Measurements from ENCODE around the gene TMEM91. TPM values are rescaled to one million over a fixed set of nuclear protein-coding genes. Genes with fewer than 3 reads are reported as not detected.
"Not testable (repeated sequence)": the region's sequence is repeated elsewhere in the genome, so short reads cannot be mapped to it uniquely, and the experiment has no call there.

Gene TMEM91
- total RNA-seq, 1 donor, result 14.2 TPM

DNA sequence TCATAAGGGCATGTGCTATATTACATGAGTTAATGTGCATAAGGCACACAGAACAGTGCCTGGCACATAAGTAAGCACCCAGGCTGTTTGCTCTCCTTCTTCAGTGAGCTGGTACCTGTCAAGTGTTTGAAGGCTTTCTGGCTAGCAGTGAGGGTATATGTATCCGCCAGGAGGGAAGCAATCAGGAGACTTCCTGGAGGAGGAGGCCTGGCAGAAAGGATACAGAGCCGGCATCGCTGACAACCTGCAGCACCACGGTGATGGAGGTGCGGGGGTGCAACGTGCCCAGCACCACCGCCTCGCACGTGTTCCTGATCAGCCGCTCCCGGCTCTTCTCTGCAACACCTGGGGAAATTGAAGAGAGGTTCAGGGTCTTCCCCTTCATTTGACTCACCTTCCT, 15.3 kb downstream of the TMEM91 start:
- Histone ChIP-seq H3K4me1 (ENCODE audit: insufficient read depth, low read length) (peaks cover 23% of the 10 kb centered on the region), H3K27me3 (ENCODE audit: insufficient read depth, low read length) (no peaks in the 10 kb centered on the region), H3K4me3 (ENCODE audit: low read length) (no peak overlapping the region), H3K9me3 (ENCODE audit: low read depth, low read length) (no peaks in the 10 kb centered on the region)

DNA sequence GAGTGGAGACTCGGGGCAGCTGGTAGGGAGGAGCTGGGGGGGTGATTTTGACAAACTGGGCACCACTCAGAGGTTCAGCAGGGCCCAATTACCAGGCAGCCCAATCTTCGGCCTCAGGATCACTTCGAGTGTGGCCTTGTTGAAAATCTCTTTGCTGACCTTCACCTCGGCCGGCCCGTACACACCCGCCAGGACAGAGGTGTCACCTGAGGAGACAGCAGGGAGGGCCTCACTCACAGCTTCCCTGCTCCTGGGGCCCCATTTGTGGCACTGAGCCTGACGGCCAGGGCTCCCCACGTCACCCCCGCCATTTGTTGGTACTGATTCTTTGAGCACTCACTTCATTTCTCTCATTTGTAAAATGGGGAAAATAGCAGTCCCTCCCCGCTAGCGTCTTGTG, 16.4 kb downstream of the TMEM91 start:
- Histone ChIP-seq H3K27me3 (ENCODE audit: insufficient read depth, low read length) (no peaks in the 10 kb centered on the region), H3K9me3 (ENCODE audit: low read depth, low read length) (no peaks in the 10 kb centered on the region), H3K4me3 (ENCODE audit: low read length) (no peak overlapping the region)

GRCh38 chr19:41395355-41395754, 19.0 kb downstream of the TMEM91 start:
- no peak overlapping the region for H3K4me3 ChIP-seq (ENCODE audit: low read length)
- H3K27me3 ChIP-seq (ENCODE audit: insufficient read depth, low read length), result no peaks in the 10 kb centered on the region
- peaks cover 40% of the 10 kb centered on the region for H3K4me1 ChIP-seq (ENCODE audit: insufficient read depth, low read length)
- H3K9me3 ChIP-seq (ENCODE audit: low read depth, low read length), result no peaks in the 10 kb centered on the region

More for the DNA sequence above, 16.4 kb downstream of the TMEM91 start:
- H3K4me1 ChIP-seq (ENCODE audit: insufficient read depth, low read length), result peaks cover 26% of the 10 kb centered on the region

DNA sequence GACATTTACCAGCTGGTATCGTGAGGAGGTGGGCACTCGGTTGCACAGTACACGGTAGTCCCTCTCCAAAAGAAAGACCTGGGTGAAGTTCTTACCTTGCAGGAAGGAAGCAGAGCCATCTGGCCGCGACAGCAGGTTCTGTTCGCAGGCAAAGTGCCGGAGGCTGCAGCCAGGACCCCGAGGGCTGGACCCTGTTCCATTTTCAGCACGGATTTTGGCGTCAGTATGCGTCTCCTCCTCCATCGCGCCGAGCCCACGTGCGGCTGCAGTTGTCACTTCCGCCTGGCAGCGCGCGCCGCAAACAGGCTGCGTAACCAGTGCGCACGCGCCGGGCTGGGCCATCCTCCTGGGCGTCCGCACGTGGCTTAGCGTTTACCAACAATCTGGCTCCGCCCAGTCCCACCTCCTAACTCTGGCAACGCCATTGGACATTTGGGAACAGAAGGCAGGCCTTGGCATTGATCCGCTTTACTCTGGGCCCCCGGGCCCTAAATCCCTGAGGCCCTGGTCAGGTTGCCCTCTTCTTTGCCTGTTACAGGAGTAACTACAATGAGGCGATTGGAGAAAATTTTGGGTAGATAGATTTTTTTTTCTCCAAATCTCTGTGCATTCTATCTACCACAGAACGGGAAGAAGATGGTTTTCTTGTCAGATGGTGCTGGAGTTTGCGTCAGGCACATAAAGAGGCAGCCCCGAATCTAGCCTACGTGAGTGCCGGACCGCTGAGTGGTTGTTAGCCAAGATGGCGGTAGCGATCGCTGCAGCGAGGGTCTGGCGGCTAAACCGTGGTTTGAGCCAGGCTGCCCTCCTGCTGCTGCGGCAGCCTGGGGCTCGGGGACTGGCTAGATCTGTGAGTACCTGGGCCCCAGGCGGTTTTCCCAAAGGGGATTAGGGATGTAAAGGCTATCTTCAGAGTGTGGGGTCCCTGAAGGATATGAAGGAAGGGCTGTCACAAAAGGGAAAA, 21.0 kb downstream of the TMEM91 start, which contains the start of the genes BCKDHA and EXOSC5:
TSS of gene BCKDHA (plus strand) at position 733 of the 964 bp plus-strand sequence. CDS start at position 743, 10 bp downstream.
TSS of gene EXOSC5 (minus strand) at position 274 of the 964 bp plus-strand sequence. CDS start at position 243, 31 bp downstream.
- Histone ChIP-seq H3K9me3 (ENCODE audit: low read depth, low read length) (no peaks in the 10 kb centered on the region), H3K27me3 (ENCODE audit: insufficient read depth, low read length) (no peaks in the 10 kb centered on the region), H3K4me3 (ENCODE audit: low read length) (peak within 1 kb of the TSS; percentile 92), H3K4me1 (ENCODE audit: insufficient read depth, low read length) (peaks cover 40% of the 10 kb centered on the region)

GRCh38 chr19:41398050-41398418, 21.7 kb downstream of the TMEM91 start:
- H3K4me3 ChIP-seq (ENCODE audit: low read length), result peak overlapping the region; percentile 92
- H3K27me3 ChIP-seq (ENCODE audit: insufficient read depth, low read length), result no peaks in the 10 kb centered on the region
- no peaks in the 10 kb centered on the region for H3K9me3 ChIP-seq (ENCODE audit: low read depth, low read length)
- peaks cover 40% of the 10 kb centered on the region for H3K4me1 ChIP-seq (ENCODE audit: insufficient read depth, low read length)

- H3K9me3 ChIP-seq (ENCODE audit: low read depth, low read length), result no peaks in the 10 kb centered on the region
- H3K4me1 ChIP-seq (ENCODE audit: insufficient read depth, low read length), result peaks cover 39% of the 10 kb centered on the region
- H3K4me3 ChIP-seq (ENCODE audit: low read length), result peak overlapping the region; percentile 92
- no peaks in the 10 kb centered on the region for H3K27me3 ChIP-seq (ENCODE audit: insufficient read depth, low read length)
Observed at GRCh38 chr19:41398598-41398997, 22.3 kb downstream of the TMEM91 start.

- H3K4me3 ChIP-seq (ENCODE audit: low read length), result no peak overlapping the region
Observed at GRCh38 chr19:41399091-41399490, 22.8 kb downstream of the TMEM91 start.

GRCh38 chr19:41399525-41399924, 23.2 kb downstream of the TMEM91 start:
- Histone ChIP-seq H3K9me3 (ENCODE audit: low read depth, low read length) (no peaks in the 10 kb centered on the region), H3K4me3 (ENCODE audit: low read length) (no peak overlapping the region), H3K27me3 (ENCODE audit: insufficient read depth, low read length) (no peaks in the 10 kb centered on the region), H3K4me1 (ENCODE audit: insufficient read depth, low read length) (peaks cover 34% of the 10 kb centered on the region)

More at GRCh38 chr19:41399091-41399490, 22.8 kb downstream of the TMEM91 start:
- H3K9me3 ChIP-seq (ENCODE audit: low read depth, low read length), result no peaks in the 10 kb centered on the region
- no peaks in the 10 kb centered on the region for H3K27me3 ChIP-seq (ENCODE audit: insufficient read depth, low read length)
- peaks cover 34% of the 10 kb centered on the region for H3K4me1 ChIP-seq (ENCODE audit: insufficient read depth, low read length)

DNA sequence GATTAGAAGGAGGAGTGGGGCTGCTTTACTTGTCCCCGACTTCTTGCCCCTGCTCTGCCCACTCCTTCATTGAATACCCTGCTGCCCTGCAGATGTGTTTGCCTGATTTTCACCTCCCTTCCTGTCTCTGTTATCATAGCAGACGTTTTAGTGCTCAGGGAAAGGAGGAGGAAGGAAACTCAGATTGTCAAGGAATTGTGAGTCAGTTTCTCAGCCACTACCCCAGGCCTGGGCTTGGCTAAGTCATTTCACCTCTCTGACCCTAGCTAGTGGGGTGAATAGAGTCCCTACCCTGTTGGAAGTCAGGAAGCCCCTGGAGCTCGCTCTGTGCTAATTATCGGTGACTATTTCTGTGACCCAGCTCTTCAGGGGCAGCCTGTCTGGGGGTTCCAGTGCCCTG, 25.1 kb downstream of the TMEM91 start:
- Histone ChIP-seq H3K4me1 (ENCODE audit: insufficient read depth, low read length) (peaks cover 35% of the 10 kb centered on the region), H3K9me3 (ENCODE audit: low read depth, low read length) (no peaks in the 10 kb centered on the region), H3K4me3 (ENCODE audit: low read length) (no peak overlapping the region), H3K27me3 (ENCODE audit: insufficient read depth, low read length) (no peaks in the 10 kb centered on the region)

GRCh38 chr19:41402010-41402409, 25.7 kb downstream of the TMEM91 start:
- no peak overlapping the region for H3K4me3 ChIP-seq (ENCODE audit: low read length)
- H3K4me1 ChIP-seq (ENCODE audit: insufficient read depth, low read length), result peaks cover 36% of the 10 kb centered on the region
- H3K27me3 ChIP-seq (ENCODE audit: insufficient read depth, low read length), result no peaks in the 10 kb centered on the region
- H3K9me3 ChIP-seq (ENCODE audit: low read depth, low read length), result no peaks in the 10 kb centered on the region

- Histone ChIP-seq H3K4me1 (ENCODE audit: insufficient read depth, low read length) (peaks cover 45% of the 10 kb centered on the region), H3K27me3 (ENCODE audit: insufficient read depth, low read length) (no peaks in the 10 kb centered on the region), H3K9me3 (ENCODE audit: low read depth, low read length) (no peaks in the 10 kb centered on the region), H3K4me3 (ENCODE audit: low read length) (no peak overlapping the region)
Observed at GRCh38 chr19:41403181-41403970, 27.0 kb downstream of the TMEM91 start.

DNA sequence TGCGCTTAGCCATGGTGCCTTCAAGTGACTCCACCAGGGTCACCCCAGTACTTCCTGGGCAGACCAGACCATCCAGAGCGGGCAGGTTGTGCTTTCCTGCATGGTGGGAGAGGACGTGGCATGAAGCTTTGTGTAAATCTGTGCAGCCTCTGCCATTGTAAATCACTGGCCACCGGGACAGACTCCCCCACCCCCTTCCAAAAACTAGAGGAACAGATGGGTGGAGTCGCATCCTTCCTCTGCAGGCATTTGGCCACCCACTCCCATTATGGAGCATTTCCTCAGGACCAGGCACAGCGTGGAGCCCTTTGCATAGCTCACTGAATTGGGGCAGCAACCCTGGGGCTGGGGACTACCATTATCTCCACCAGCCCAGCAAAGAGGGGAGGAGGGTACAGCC, 29.4 kb downstream of the TMEM91 start:
- H3K27me3 ChIP-seq (ENCODE audit: insufficient read depth, low read length), result no peaks in the 10 kb centered on the region
- no peak overlapping the region for H3K4me3 ChIP-seq (ENCODE audit: low read length)
- no peaks in the 10 kb centered on the region for H3K9me3 ChIP-seq (ENCODE audit: low read depth, low read length)
- H3K4me1 ChIP-seq (ENCODE audit: insufficient read depth, low read length), result peaks cover 60% of the 10 kb centered on the region

GRCh38 chr19:41407271-41407670, 30.9 kb downstream of the TMEM91 start:
- H3K4me3 ChIP-seq (ENCODE audit: low read length), result no peak overlapping the region
- H3K4me1 ChIP-seq (ENCODE audit: insufficient read depth, low read length), result peaks cover 65% of the 10 kb centered on the region
- H3K27me3 ChIP-seq (ENCODE audit: insufficient read depth, low read length), result no peaks in the 10 kb centered on the region
- H3K9me3 ChIP-seq (ENCODE audit: low read depth, low read length), result no peaks in the 10 kb centered on the region

DNA sequence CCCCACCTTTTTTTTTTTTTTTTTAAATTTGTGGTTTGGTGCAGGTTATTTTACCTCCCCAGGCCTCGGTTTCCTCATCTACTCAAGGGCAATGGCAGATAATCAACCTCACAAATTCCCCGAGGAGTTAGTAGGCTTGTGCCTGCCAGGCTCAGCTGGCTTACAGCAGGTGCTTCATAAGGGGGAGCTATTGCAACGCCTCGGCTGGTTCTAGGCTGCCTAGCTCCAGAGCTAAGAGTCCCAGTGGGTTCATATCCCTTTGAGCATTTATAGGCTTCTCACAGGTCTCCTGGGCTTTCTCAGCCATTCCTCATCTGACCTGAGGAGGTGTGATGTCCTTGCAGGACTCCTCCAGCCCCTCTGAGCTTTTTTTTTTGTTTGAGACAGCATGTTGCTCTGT, 31.9 kb downstream of the TMEM91 start:
- Histone ChIP-seq H3K9me3 (ENCODE audit: low read depth, low read length) (no peaks in the 10 kb centered on the region), H3K27me3 (ENCODE audit: insufficient read depth, low read length) (no peaks in the 10 kb centered on the region), H3K4me1 (ENCODE audit: insufficient read depth, low read length) (peaks cover 65% of the 10 kb centered on the region), H3K4me3 (ENCODE audit: low read length) (no peak overlapping the region)

DNA sequence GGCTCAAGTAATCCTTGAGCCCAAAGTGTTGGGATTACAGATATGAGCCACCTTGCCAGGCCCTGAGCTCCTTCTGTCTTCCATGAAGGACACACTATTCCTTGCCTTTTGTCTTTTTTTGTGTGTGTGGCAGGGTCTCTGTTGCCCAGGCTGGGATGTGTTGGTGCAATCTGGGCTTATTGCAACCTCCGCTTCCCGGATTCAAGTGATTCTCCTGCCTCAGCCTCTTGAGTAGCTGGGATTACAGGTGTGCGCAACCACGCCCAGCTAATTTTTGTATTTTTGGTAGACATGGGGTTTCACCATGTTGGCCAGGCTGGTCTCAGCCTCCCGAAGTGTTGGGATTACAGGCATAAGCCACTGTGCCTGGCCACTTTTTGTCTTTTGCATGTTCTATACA, 32.5 kb downstream of the TMEM91 start:
- H3K4me3 ChIP-seq (ENCODE audit: low read length); H3K9me3 ChIP-seq (ENCODE audit: low read depth, low read length); H3K27me3 ChIP-seq (ENCODE audit: insufficient read depth, low read length): not testable (repeated sequence)
- H3K4me1 ChIP-seq (ENCODE audit: insufficient read depth, low read length), result peaks cover 69% of the 10 kb centered on the region
